GM10248 (cell line): ENCODE results near the gene TBX2.

Experiments used
- CTCF ChIA-PET: fragments of 300-600 bp; sonication (Branson Sonifier 250); formaldehyde crosslinking; extraction: SDS; loops from one replicate; lab custom pipeline; 2021; ENCODE audit warnings: antibody characterized with exemption; lab: Yijun Ruan, JAX
- POLR2A ChIA-PET: fragments of 350-650 bp; sonication (Branson Sonifier 250); formaldehyde crosslinking; extraction: SDS; loops from one replicate; lab custom pipeline; 2020; ENCODE audit warnings: antibody characterized with exemption; lab: Yijun Ruan, JAX
- DNase-seq: peaks from one replicate; pipeline ENCODE4 v3.0.0; 2012; ENCODE audit errors: extremely low spot score
- CTCF ChIP-seq: IDR thresholded peaks from 2 replicates; pipeline ENCODE4 v1.5.1; 2012; ENCODE audit warnings: mild to moderate bottlenecking, low read depth; ENCODE audit errors: extremely low read depth, missing control alignments, control extremely low read depth

The TBX2 gene

GRCh38 chr17:61363601-61364462 lies 35.8 kb upstream of the TBX2 start:
- no peak for TF ChIP-seq CTCF

DNA sequence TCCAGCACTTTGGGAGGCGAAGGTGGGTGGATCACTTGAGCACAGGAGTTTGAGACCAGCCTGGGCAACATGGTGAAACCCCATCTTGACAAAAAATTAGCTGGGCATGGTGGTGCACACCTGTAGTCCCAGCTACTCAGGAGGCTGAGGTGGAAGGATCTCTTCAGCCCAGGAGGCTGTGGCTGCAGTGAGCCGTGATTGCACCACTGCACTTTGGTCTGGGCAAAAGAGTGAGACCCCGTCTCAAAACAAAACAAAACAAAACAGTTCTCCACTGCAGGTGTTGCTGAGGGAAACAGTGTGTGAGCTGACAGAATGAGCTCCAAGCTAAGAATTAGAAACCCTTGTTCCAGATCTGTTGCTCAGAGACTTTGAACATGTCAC lies 35.2 kb upstream of the TBX2 start:
- ChIA-PET CTCF (interaction anchor here (1.4 to 1.7 kb wide), 2 partner anchors 11 to 13 kb away, joined by 4 to 5 read pairs; no protein-coding TSS in a partner anchor), POLR2A (no interaction called here)
- TF ChIP-seq CTCF, result no peak

More at GRCh38 chr17:61363601-61364462, 35.8 kb upstream of the TBX2 start:
- no peak for DNase-seq
- POLR2A ChIA-PET, result no interaction called here
- CTCF ChIA-PET, result interaction anchor here (1.4 kb wide), 1 partner anchor 12 kb away, joined by 4 read pairs; no protein-coding TSS in a partner anchor

DNA sequence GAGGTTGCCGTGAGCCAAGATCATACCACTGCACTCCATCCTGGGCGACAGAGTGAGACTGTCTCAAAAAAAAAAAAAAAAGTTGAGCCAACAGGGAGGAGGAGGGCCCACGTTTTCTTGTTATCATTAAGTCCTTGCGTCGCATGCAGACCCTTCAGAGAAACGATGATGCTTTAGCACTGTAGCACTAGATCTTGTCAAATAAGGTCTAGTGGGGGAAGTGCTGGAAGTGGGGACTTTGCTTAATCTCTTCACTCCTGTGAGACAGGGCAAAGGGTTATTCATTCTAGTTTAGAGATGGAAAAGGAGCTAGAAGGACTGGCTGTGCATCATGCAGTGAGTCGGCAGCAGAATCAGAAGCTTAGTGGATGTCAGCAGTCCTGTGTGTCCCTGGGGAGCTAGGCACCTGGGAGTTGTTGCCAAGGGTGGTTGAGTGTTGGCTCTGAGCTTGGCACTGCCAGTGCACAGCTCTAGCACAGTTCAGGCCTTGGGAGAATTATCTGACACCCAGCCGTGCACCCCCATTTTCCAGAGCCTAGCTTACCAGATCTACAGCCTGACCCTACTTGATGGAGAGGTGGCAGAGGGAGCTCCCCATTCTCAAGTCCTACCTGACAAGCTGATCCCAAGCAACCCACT lies 33.4 kb upstream of the TBX2 start:
- DNase-seq, result no peak
- ChIA-PET POLR2A (no interaction called here), CTCF (interaction anchor here (1.1 to 1.7 kb wide), 3 partner anchors 9 to 365 kb away, joined by 3 to 5 read pairs (median 3); no protein-coding TSS in a partner anchor)
- no peak for TF ChIP-seq CTCF

More for the DNA sequence above, 35.2 kb upstream of the TBX2 start:
- DNase-seq, result no peak

GRCh38 chr17:61366715-61367413 lies 32.8 kb upstream of the TBX2 start:
- ChIA-PET POLR2A (no interaction called here), CTCF (interaction anchor here (1.1 kb wide), 1 partner anchor 366 kb away, joined by 3 read pairs; no protein-coding TSS in a partner anchor)
- TF ChIP-seq CTCF, result no peak
- DNase-seq, result no peak

- ChIA-PET CTCF (interaction anchor here (1.2 to 1.4 kb wide), 2 partner anchors 9 to 648 kb away, joined by 3 to 4 read pairs; no protein-coding TSS in a partner anchor), POLR2A (no interaction called here)
- TF ChIP-seq CTCF, result no peak
- no peak for DNase-seq
Measured at GRCh38 chr17:61368049-61368831, 31.4 kb upstream of the TBX2 start.
